ENCODE results near the gene DOCK10.

Gene DOCK10

DNA sequence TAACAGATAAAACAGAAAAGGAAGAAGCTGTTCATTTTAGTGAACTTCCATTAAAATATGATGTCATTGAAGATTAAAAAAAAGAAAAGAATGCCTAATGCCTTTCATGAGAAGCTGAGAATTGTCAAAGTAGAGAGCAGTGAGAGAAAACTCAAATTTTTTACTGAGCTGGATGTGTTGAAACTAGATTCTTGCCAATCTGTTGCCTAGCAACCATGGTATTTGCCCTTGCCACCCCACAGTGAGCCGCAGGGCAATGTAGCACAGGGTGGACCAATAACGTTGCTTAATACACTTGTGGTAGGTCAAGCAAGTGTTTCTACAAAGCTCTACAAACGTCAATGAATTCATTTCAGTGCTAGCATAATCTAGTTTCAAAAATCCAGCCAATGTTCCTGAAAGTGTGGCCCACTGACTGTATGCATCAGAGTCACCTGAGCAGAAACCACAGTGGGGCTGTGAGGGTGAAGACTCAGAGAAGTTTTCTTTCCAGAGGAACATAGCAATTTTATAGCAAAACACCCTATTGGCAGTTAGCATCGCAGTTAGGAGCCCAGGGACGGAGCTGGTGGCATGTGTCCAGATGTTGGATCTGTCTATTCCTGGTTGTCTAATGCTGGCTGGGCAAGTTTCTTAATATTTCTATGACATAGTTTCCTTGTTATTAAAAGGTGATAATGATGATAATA lies 132.2 kb downstream of the DOCK10 start:
- DNase-seq = no peak

DNA sequence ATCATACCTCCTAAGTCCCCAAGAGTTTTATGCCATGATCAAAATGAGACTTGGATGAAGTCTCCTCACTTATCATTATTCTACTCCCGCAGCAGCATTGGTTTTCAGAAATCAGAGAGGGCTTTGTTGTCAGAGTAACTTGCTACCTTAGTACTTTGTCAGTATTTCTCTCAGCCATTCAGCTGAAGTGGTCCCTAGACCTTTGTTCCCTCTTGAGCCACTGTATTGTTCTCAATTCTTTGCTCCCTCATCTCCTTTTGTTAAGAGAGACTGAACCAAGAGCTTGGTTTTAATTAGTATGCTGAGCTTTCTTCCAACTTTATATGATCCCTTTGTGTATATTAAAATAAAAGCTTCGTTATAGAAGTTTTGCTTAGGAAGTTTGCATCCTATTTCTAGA lies 133.4 kb downstream of the DOCK10 start:
- no peak for DNase-seq

DNA sequence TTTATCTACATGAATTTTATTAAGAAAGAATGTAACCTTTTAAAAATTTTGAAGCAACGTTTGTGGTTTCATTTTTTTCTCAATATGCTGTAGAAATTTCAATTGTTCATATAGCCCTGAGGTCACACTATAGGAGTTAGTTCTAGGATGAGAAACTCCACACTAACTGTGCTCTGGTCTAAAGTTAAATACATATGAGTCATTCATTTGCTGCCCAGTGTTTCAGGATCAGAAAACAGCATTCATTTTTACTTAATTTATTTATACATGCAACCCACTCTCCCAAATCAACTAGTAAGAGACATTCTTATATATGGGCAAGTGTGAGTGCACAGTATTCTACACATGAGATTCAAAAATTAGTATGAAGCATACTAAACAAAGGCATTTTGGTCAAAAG lies 137.9 kb downstream of the DOCK10 start:
- no peak for DNase-seq

DNA sequence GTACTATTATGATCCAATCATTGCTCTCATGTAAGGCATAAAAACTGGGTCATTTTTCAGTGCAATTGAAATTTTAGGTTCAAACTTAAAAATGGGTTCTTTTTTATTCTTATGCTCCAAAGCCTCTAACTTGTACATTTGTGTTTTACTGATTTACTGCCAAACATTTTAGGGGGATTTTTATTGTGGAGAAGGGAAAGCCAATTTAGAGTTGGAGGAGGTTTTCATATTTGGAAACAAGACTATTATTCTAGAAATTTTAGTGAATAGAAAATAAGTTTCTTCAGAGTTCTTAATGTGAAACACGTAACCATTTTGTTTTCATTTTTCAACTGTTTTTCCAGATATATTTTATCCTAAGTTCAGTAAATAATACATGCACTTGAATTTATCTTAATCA lies 138.6 kb downstream of the DOCK10 start:
- DNase-seq = no peak

DNA sequence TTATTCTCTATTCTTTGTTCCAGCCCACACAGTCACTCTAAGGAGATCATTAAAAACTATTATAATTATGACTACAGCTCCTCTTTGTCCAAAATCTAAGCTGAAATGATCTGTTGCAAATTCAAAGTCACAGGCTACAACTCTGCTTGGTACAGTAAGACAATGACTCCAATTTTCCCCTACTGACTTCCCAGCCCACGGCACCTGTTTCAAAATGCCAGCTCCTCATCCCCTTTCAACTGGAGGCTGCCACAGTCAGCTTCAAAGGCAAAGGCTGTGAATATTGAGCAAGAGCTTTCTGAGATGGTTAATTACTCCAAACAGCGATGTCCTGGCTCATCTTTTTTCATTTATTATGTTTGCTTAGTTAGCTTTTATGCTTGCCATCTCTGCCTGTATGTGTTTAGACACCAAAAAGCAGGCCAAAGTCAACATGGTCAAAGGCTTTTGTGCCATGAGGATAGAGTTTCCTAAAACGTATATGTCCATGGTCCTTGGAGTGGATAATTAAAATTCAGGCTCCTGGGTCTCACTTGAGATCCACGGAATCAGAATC lies 141.1 kb downstream of the DOCK10 start:
- DNase-seq = no peak

DNA sequence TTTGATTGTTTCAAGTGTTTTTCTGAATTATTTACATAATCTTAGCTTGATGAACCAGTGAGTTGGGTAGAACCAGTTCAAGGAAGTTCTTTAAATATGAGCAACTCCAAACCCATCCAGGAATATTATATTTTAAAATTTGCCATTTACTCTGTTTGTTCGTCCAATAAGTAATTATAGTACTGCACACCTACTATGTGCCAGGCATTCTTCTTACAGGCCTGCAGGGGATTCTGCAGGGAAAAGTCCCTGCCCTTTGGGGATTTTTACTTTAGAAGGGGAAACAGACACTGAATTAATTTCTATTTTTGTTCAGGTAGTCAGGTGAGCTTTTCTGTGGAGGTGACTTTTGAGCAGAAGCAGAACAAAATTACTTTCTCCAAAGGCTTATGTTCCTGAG lies 146.9 kb downstream of the DOCK10 start:
- DNase-seq = no peak

DNA sequence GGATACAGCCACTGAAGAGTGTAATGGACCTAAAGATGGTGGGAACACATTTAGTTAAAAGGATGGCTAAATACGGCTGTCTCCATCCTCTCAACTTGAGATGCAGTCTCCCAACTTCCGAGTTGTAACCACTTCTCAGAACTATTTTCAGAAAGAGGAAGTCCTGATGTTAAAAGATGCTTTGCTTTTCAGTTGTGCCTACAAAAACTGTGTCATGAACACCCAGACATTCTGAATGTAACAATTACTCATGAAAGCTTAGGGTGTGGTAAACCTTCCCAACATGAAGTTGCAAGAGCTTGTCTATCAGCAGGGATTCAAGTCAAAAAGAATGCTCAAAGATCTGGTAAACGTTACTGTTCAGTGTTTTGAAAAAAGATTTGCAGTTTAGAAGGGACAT lies 147.9 kb downstream of the DOCK10 start:
- no peak for DNase-seq

DNA sequence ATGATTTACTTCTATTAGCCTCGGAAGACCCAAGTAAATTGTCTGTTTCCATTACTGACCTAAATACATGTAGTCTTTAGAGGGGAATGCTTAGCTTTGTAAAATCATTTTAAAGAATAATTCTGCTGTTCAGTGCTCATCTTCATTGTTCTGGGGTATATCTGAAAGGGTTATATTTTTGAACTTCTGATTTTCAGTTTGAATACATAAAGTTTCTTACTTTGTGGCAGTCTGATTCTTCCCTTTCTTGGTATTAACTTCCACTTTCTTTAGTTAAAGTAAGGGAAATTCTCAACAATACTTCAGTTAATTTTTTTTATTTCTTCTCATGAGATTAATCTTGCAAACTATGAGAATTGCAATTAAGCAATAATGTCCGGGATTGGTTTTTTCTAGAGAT lies 148.4 kb downstream of the DOCK10 start:
- DNase-seq = no peak

DNA sequence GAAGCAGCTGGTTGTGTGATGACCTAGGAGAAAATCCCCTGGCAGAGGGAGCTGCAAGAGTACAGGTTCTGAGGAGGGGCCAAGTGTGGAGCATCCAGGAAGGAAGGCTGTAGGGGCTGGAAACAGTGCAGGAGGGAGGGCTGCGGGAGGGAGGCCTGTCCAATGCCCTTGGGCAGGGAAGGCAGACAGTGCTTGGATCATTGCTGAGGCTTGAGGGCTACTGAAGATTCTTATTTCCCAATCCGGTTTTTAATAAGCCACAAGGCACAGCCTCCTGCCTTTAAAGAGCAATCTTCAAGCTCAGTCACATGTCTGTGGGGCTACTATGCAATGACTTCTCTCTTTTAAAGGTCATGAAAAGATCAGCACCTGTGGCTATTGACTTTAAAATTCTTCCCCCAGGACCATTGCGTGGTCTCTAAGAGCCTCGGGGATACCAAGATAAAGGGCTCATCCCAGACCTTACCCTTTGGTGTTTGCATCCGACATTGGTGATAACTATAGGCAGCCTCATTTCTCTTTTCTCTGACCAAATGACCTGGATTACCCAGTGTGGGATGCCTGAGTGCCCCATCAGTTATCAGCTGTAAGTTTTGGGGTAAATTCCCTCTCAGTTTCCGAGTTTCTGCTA lies 149.6 kb downstream of the DOCK10 start:
- DNase-seq = no peak

DNA sequence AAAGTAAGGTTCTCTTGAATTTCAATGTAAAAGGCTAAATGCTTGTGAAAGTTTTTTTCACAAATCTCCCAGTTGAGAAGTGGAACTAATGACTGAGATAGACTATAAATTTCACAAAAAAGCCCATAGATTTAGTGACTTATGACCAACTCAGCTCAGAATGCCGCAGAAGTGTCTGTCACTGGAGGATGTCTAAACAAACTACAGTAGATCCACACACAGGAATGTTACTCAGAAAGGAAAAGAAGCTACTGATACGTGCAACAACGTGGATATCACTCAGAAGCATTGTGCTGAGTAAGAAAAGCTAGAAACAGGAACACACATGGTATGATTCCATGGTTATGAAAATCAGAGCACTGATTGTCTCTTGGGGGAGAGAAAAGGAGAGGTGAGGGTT lies 151.9 kb downstream of the DOCK10 start:
- no peak for DNase-seq

DNA sequence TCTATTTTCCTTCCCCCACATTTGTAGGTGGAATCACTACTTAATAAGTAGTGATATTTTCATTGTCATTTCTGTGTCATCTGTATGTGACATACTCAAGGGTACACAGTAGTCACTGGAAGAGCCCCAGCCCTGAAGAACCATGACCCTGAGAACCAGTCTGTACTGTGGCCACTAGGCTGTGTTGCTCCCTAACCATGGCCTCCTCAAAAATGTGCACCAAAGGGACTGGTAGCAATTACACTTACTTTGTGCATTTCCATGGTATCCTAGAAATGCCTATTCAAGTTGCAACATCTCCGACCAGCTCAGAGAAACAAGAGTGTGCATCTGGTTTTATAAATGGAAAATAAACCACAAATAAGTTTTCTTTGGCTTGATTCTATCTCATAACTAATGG lies 155.1 kb downstream of the DOCK10 start:
- no peak for DNase-seq

DNA sequence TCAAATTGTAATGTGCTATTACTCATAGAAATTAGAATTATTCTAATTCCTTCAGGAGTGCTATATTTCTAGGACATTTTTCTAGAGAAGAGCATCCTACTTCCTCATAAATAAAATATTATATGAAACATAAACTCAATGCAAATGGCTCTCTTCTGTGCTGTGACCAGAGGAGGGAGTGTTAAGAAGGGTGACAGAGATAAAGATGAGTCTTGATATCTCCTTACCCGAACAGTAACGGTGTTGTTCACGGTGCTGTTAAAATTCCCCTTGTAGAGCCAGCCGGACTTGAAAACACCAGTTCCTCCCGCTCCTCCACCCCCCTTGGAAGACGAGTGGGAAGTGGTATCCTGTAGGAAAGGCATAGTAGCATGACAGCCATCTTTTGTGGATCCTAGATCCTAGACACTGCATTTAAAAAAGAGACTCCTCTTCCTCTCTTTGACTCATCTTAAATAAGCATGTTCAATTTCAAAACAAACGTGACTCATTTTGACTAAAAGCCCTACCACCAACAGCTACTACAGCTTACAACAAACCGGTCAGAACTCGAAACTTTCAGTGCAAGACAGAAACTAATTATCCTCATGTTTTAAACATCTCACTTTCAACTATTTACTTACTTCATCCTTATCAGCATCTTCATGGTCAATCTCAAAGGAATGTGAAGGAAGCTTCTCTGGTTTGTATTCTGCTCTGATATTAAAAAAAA lies 156.3 kb downstream of the DOCK10 start:
- no peak for DNase-seq

DNA sequence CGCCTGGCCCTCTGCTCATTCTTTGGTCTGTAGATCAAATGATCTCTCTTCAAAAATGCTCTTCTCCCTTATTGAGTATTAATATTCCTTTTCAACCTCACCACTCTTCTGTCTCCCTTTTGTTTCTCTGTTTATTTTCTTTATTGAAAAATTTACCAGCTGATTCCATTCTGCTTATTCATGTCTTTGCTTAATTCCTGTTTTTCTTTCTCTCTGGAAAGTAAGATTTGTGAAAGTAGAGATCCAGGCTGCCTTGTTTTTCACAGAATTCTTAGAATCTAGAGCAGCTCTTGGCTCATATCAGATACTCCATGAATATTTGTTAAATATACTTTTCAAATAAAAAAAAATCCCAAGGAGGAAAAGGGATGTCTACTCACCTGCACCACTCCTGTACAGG lies 157.0 kb downstream of the DOCK10 start:
- DNase-seq = no peak

DNA sequence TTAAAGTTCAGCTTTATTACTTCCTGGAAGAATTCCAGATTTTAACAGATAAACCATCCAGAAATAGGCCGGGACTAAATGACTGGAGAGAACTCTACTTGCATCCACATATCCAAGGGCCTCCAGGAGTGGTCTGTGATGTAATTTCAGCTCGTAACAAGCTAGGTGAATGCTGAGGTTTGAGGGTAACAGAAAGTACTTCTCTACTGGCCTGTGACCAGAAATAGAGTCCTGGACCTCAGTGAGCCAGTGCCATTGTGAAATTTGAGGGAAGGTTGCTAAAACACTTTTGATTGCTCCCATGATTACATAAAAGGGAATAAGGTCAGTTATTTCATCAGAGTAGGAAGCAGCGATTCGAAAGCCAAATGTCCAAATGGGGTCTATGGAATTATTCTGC lies 158.1 kb downstream of the DOCK10 start:
- DNase-seq = no peak

DNA sequence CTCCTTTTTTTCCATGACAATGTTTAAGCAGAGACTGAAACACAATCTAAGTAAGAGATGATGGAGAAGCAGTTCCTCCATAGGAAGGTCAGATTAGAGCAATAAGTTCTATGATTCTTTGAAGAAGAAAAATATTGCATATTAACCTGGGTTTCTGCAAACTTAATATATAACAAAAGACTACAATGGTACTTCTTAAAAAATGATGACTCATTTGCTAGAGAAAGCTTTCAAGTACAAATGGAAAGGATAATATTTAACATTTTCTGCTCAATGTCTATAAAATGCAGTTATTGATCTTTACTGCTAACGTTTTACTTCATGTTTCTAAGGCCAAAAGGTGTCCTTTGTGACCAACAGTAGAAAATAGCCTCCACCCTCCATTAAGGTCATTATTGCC lies 158.6 kb downstream of the DOCK10 start:
- DNase-seq = no peak

DNA sequence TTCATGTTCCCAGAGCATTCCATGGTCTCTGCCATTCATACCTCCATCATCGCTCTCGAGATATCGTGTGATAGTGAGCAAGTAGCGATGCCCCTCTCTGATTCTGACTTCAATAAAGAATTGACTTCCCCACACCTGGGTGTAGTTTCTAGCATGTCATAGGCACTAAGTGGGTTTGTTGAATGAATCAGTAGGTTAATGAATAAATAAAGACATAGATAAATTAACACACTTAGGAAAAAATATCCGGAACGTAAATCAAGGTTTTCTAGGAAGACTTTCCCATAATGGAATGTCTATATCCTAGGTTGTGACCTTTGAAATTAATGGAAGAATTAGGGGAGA lies 159.1 kb downstream of the DOCK10 start:
- DNase-seq = no peak

DNA sequence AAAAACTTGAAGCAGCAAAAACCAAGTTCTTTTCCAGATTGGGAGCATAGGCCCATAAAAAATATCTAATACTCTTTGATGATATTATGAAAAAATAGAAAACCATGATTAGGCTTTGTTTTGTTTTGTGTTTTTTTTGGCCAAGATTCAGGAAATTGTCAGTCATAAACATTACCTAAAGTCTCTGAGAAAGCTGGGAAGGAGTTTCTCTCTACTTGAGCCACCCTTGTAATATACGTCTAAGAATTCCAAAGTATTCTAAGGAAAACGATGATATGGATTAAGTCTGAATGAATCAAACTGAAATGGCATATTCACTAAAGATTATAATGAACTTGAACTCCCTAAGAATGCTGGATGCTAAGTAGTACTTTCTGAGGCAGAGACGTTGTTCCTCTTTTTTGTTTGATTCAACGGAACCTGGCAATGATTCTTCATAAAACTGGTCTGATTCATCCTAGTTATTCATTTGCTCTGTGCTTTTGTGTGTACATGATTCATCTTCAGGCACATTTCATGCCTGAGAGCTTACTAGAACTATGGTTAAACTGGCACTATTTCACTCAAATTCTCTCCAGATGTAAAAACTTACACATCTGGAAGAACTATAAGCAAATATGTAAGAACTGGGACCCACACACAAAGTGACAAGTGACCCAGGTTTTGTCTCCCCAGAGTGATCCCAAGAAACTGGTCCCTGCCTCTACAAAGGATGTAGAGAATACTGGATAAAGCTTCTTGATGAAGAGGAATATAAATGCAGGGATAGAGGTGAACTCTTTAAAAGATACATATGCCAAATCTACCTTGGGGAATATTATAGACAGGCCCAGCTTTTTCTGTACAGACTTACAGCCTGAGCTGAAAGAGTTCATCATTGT lies 159.7 kb downstream of the DOCK10 start:
- DNase-seq = no peak

DNA sequence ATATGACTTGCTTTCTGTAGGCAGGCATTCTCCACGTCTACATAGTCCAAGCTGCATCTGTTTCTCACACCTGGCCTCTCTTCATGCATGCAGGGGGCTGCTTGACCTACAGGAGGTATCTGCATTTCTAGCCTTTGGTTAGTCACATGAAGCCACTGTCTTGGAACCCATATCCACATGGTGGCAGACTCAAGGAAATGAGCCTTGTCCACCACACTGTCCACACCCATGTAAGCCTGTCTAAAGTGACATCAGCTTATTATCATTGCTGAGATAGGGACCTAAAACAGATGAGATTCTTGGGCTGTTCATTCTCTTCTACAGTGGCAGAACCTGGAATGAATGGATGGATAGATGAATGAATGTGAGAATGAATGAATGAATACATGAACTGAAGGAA lies 160.4 kb downstream of the DOCK10 start:
- DNase-seq = no peak

DNA sequence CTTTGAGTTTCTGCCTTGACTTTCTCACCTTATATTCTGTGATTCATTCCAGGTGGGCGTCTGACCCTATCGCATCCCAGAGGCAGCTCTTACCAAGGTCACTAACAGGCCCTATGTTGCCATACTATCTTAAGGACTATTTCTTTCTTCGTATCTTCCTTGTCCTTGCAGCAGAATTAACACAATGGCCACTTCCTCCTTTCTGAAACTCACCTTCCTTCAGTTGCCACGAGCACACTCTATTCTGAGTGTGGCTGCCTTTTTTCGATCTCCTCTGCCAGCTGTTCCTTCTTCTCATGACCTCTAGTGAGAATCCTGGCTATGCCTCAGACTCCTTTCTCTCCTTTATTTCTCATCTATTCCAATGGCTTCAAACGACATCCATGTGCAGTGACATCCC lies 165.7 kb downstream of the DOCK10 start:
- DNase-seq = no peak

DNA sequence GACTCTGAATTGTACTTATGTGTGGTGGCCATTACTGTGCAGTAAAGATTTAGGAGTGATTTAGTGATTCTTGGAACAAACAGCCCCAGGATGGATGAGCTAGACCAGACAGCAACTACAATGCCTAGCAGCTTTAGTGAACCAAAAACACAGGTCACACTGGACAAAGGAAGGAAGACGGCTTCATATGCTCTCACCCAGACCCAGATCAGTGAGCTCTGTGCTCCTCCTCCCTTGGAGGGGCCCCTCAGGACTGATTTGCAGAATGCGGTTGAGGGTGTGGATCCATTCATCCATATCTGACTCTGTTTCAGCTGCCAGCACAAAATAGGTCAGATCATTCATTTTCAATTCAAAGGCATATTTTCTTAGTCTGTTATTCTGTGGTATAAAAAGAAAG lies 166.4 kb downstream of the DOCK10 start:
- DNase-seq = no peak

DNA sequence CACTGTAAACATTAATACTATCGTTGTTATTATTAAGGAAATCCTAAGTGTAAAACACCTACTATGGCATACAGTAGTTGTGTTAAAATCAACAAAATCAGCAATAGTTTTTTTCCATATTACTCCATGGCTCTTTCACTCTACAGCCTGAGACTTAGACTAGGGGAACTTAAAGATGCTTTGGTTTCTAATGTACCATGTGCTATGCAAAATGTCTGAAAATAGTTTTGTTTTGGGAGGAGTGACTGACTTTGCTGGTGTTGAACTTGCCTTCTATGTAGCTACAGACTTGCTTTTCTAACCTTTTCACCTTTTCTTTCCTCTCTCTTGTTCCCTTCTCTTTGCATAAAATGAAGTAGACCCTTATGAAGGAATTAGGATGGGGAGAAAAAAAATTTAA lies 167.1 kb downstream of the DOCK10 start:
- no peak for DNase-seq

DNA sequence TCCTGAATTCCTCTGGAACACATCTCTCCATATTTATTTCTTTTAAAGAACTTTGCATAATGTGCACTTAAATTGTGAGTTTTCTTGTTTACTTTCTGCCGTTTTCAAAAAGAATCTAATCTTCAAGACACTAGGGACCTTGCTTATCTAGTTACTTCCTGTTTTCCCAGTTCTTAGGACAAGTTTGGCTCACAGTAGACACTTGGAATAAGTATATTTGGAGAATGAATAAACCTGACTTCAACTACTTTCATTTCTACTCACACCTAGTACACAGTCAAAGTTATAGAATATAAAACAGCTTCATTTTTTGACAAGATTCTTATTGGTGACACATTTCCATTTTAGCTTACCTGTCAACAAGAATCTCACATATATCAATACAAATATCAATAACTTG lies 170.5 kb downstream of the DOCK10 start:
- no peak for DNase-seq

DNA sequence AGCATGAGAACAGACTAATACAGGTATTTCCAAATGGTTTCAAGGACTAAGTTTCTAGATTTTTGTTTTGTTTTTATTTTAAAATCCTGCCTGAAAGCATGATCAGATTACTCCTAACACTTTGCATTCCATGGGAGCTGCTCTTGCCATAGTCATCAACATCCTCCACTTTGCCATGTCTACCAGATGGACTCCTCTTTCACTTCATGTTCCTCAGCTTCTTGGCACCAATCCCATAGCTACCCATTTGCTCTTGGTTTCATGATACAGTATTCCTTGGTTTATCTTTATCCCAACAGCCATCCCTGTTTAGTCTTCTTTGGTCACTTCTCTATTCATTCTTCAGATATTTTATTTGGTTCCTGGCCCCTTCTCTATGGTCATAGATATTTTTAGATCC lies 171.9 kb downstream of the DOCK10 start:
- no peak for DNase-seq
